ENCODE data around the gene PCDHA1.

Gene PCDHA1

DNA sequence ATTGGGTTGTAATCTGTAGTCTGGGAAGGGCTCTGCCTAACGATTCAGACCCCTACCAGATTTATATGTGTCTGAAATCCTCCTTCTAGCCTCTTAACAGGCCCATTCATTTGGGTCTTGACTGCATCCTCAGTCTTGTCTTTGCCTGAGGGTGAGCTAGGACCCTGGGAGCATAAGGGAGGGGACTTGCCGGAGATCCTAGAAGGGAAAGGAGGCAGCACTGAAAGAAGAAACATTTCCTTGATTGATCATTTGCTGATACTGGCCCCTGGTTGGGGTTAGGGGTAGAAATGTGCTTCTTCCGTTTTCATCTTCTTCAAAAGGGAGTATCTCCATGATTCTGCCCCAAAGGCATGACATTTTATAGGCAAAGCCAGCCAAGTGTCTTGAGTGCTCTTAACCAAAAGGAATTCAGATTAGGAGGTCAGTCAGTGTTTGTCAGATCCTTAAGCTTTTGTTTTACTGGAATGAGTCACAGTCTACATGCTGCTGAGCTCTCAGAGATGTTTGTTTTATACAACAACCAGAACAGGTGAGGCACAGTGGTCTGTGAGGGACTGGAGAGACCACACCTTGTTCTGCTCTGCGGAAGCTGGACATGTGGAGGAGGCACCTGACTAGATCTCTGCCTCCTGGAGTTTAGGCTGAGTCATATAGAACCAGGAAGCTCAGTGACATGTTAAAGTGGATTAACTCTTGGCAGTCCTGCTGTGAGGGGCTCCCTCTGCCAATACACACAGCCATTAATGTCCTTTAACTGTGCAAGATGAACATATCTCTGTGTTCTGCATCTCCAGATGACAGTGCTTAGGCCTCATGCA lies 218.1 kb downstream of the PCDHA1 start:
- DNase-seq (ENCODE audit: low read depth): no peak
- H3K4me3 ChIP-seq (ENCODE audit: low read depth, low read length): no peak overlapping the region
- TF ChIP-seq CTCF (conservative IDR thresholded peaks at IDR 0.05; ENCODE audit: low read depth, low read length): no peak

DNA sequence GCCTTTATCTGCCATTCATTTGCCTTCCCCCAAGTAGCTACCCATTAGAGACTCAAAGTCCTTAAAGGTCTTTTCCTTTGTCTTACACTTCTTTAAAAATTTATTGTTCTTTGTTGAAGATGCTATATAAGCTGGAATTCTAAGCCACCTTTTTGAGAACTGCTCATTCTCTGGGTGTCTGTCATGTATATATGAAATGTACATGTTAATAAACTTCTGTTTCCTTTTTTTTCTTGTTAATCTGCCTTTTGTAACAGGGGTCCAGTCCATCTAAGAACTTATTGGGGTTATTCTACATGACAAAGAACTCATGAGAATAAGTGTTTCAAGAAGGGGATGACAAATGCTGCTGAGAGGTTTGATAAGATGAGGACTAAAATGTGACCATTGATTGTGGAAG lies 221.9 kb downstream of the PCDHA1 start:
- no peak for TF ChIP-seq CTCF (conservative IDR thresholded peaks at IDR 0.05; ENCODE audit: low read depth, low read length)
- no peak for DNase-seq (ENCODE audit: low read depth)

GRCh38 chr5:141010047-141010793 lies 224.3 kb downstream of the PCDHA1 start:
- DNase-seq (ENCODE audit: low read depth): no peak
- H3K4me3 ChIP-seq (ENCODE audit: low read depth, low read length): no peak overlapping the region
- TF ChIP-seq CTCF (conservative IDR thresholded peaks at IDR 0.05; ENCODE audit: low read depth, low read length): no peak

More for the DNA sequence above, 221.9 kb downstream of the PCDHA1 start:
- no peak overlapping the region for H3K4me3 ChIP-seq (ENCODE audit: low read depth, low read length)

DNA sequence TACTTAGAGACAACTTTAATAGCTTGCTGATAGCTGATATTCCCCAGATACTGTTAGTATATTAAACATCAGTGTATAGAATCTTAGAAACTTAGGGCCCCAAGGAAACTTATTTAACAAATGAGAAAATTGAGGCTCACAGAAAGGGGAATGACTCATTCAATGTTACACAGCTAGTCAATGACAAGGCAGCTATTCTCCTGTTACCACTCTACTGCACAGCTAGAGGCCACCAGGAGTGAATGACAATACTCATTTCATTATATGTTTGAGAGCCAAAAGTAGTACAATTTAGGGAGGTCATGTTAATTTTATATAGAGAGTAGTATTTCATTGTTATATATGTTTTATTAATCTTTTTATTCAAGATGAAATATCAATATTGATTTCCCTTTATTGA lies 232.0 kb downstream of the PCDHA1 start:
- no peak for DNase-seq (ENCODE audit: low read depth)
- TF ChIP-seq CTCF (conservative IDR thresholded peaks at IDR 0.05; ENCODE audit: low read depth, low read length): no peak
- H3K4me3 ChIP-seq (ENCODE audit: low read depth, low read length): no peak overlapping the region

GRCh38 chr5:141022384-141022783 lies 236.4 kb downstream of the PCDHA1 start:
- TF ChIP-seq CTCF (conservative IDR thresholded peaks at IDR 0.05; ENCODE audit: low read depth, low read length): no peak
- no peak for DNase-seq (ENCODE audit: low read depth)
- H3K4me3 ChIP-seq (ENCODE audit: low read depth, low read length): no peak overlapping the region

GRCh38 chr5:141031006-141031405 lies 245.1 kb downstream of the PCDHA1 start:
- no peak overlapping the region for H3K4me3 ChIP-seq (ENCODE audit: low read depth, low read length)
- TF ChIP-seq CTCF (conservative IDR thresholded peaks at IDR 0.05; ENCODE audit: low read depth, low read length): no peak
- DNase-seq (ENCODE audit: low read depth): no peak

Measured in choroid plexus epithelial cell (primary cell).